Loucy (cell line): ENCODE results near the gene TXNDC16.

Source experiments
- H2AFZ ChIP-seq: fragments of 200-600 bp; sonication (generic); 2 replicates; pipeline ENCODE4 v1.6.0; 2016; ENCODE audit warnings: antibody characterized with exemption, mild to moderate bottlenecking, low read length, moderate library complexity
- H3F3A ChIP-seq: fragments of 200-600 bp; 2 replicates; pipeline ENCODE4 v1.6.0; 2016; ENCODE audit warnings: antibody characterized with exemption, low read depth, mild to moderate bottlenecking
- H3K27me3 ChIP-seq: fragments of 200-600 bp; sonication (generic); 2 replicates; pipeline ENCODE4 v1.6.1; 2014; ENCODE audit warnings: low read length, mild to moderate bottlenecking; ENCODE audit not compliant: insufficient read depth, poor library complexity, severe bottlenecking
- H3K36me3 ChIP-seq: fragments of 200-600 bp; sonication (generic); 2 replicates; pipeline ENCODE4 v1.6.1; 2016; ENCODE audit warnings: low read length; ENCODE audit not compliant: insufficient read depth
- H3K4me1 ChIP-seq: fragments of 200-600 bp; sonication (generic); 2 replicates; pipeline ENCODE4 v1.5.1; 2014; ENCODE audit warnings: low read length, mild to moderate bottlenecking; ENCODE audit not compliant: insufficient read depth, poor library complexity, severe bottlenecking
- H3K4me2 ChIP-seq: fragments of 200-600 bp; sonication (generic); 2 replicates; pipeline ENCODE4 v1.6.0; 2014; ENCODE audit warnings: antibody characterized with exemption, low read length, low read depth, mild to moderate bottlenecking; ENCODE audit not compliant: poor library complexity, severe bottlenecking
- H3K4me3 ChIP-seq: fragments of 200-600 bp; sonication (generic); 2 replicates; pipeline ENCODE4 v1.5.1; 2014; ENCODE audit warnings: low read length, mild to moderate bottlenecking, mixed read lengths; ENCODE audit not compliant: poor library complexity, severe bottlenecking
- H3K79me2 ChIP-seq: fragments of 200-600 bp; sonication (generic); 2 replicates; pipeline ENCODE4 v1.6.1; 2014; ENCODE audit warnings: low read length; ENCODE audit not compliant: insufficient read depth
- H3K9ac ChIP-seq: fragments of 200-600 bp; sonication (generic); 2 replicates; pipeline ENCODE4 v1.6.0; 2014; ENCODE audit warnings: mild to moderate bottlenecking, low read depth, low read length, moderate library complexity; ENCODE audit not compliant: poor library complexity, severe bottlenecking
- H3K9me2 ChIP-seq: fragments of 200-600 bp; sonication (generic); replicated peaks from 2 replicates; pipeline ENCODE4 v1.6.1; 2016; ENCODE audit warnings: low read depth, low read length, mixed read lengths
- H3K9me3 ChIP-seq: fragments of 200-600 bp; sonication (generic); 2 replicates; pipeline ENCODE4 v1.6.1; 2014; ENCODE audit warnings: mild to moderate bottlenecking, antibody characterized with exemption, low read length, low read depth; ENCODE audit not compliant: insufficient read depth
- H4K20me1 ChIP-seq: fragments of 200-600 bp; sonication (generic); 2 replicates; pipeline ENCODE4 v1.6.0; 2014; ENCODE audit warnings: antibody characterized with exemption, low read length, mild to moderate bottlenecking; ENCODE audit not compliant: insufficient read depth, poor library complexity, severe bottlenecking
- EZH2phosphoT487 ChIP-seq: fragments of 200-600 bp; IDR thresholded peaks from 2 replicates; pipeline ENCODE4 v1.6.1; 2018; ENCODE audit warnings: antibody characterized with exemption, mild to moderate bottlenecking, moderate library complexity, borderline replicate concordance
- TF ChIP-seq, protein P1 (sequence below): fragments of 200-600 bp; sonication (generic); conservative IDR thresholded peaks from 2 replicates; pipeline ENCODE4 v1.5.1; 2014; ENCODE audit warnings: mild to moderate bottlenecking, antibody characterized with exemption, low read length

Gene TXNDC16

DNA sequence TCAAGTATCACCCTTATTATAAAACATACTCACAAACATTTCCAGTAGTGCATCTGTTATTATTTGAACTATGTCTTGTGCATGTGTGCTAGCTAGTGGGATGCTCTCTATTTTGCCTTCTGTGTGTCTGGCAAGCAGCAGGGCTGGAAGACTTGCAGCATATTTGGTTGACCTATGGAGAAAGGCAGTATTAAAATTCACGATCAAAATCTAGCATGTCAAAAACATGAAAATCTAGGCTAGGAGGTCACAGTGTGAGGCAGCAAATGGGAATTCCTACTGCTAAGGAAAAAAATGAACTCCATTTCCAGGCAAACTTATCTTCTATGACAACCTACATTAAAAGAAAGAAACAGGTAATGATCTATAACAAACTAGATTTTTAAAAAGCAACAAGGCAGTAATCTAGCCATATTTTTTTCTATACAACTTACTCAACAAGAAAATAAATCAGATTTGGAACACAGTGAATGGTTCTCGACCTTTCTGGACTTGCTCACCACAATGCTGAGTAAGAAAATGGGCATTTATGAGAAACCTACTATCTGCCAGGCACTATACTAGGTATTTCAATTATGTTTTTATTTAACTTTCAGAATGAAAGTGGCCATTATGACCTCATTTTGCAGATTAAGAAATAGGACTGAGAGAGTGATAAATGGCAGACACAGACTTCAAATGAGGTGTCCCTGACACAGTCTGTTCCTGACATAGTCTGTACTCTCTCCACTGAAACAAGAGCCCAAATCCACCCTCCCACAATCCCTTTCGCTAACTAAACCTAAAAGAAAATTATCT lies 96.8 kb downstream of the TXNDC16 start:
- Histone ChIP-seq H4K20me1 (no peaks in the 10 kb centered on the region), H3K4me3 (no peak overlapping the region), H3K79me2 (no peaks in the 10 kb centered on the region), H3K36me3 (peaks cover 3% of the 10 kb centered on the region; the same call in 1 of the 2 replicates), H3K27me3 (no peaks in the 10 kb centered on the region), H3K4me1 (no peaks in the 10 kb centered on the region), H3K4me2 (no peak overlapping the region), H3F3A (no peaks in the 10 kb centered on the region), H3K9ac (no peak overlapping the region), H2AFZ (no peak overlapping the region), H3K9me3 (no peaks in the 10 kb centered on the region), H3K9me2 (no peaks in the 10 kb centered on the region)
- TF ChIP-seq, protein P1, sequence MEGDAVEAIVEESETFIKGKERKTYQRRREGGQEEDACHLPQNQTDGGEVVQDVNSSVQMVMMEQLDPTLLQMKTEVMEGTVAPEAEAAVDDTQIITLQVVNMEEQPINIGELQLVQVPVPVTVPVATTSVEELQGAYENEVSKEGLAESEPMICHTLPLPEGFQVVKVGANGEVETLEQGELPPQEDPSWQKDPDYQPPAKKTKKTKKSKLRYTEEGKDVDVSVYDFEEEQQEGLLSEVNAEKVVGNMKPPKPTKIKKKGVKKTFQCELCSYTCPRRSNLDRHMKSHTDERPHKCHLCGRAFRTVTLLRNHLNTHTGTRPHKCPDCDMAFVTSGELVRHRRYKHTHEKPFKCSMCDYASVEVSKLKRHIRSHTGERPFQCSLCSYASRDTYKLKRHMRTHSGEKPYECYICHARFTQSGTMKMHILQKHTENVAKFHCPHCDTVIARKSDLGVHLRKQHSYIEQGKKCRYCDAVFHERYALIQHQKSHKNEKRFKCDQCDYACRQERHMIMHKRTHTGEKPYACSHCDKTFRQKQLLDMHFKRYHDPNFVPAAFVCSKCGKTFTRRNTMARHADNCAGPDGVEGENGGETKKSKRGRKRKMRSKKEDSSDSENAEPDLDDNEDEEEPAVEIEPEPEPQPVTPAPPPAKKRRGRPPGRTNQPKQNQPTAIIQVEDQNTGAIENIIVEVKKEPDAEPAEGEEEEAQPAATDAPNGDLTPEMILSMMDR: no peak
- TF ChIP-seq EZH2phosphoT487: no peak

DNA sequence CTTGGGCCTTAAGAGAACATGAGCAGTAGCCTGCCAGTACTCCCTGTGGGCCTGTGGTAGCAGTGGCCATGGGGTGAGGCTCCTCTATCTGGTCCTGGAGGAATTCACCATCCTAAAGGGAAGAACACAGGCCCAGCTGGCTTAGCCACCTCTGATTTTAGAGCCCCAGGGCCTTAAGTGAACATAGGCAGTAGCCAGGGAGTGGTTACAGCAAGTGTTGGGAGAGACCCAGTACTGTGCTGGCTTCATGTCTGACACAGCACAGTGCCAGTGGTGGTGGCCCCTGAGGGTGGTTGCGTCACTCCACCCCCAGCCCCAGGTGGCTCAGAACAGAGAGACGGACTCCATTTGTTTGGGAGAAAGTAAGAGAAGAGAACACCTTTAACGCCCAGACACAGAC lies 105.1 kb downstream of the TXNDC16 start:
- H3F3A ChIP-seq: no peaks in the 10 kb centered on the region
- no peak overlapping the region for H3K9ac ChIP-seq
- no peaks in the 10 kb centered on the region for H3K9me3 ChIP-seq
- H3K27me3 ChIP-seq: no peaks in the 10 kb centered on the region
- no peaks in the 10 kb centered on the region for H4K20me1 ChIP-seq
- H2AFZ ChIP-seq: no peak overlapping the region
- TF ChIP-seq EZH2phosphoT487: no peak
- TF ChIP-seq, protein P1: no peak
- H3K4me1 ChIP-seq: peaks cover 18% of the 10 kb centered on the region
- no peaks in the 10 kb centered on the region for H3K79me2 ChIP-seq
- peaks cover 15% of the 10 kb centered on the region; the same call in 1 of the 2 replicates for H3K36me3 ChIP-seq
- H3K4me2 ChIP-seq: no peak overlapping the region
- no peak overlapping the region for H3K4me3 ChIP-seq
- H3K9me2 ChIP-seq: no peaks in the 10 kb centered on the region

DNA sequence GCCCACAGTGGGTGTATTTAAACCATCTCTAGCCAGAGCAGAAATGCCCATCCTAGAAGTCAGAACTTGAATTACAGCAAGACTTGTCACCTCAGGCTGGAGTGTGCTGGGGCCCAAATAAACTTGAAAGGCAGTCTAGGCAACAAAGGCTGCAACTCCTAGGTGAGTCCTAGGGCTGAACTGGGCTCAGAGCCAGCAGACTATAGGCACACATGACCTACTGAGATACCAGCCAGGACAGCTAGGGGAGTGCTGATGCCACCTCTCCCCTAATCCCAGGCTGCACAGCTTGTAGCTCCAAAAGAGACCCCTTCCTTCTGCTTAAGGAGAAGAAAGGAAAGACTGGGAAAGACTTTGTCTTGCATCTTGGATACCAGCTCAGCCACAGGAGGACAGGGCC lies 106.0 kb downstream of the TXNDC16 start:
- Histone ChIP-seq H3K4me2 (no peak overlapping the region), H3K9ac (no peak overlapping the region), H3K9me2 (no peaks in the 10 kb centered on the region), H3F3A (no peaks in the 10 kb centered on the region), H3K36me3 (peaks cover 15% of the 10 kb centered on the region; the same call in 1 of the 2 replicates), H3K9me3 (no peaks in the 10 kb centered on the region), H3K79me2 (no peaks in the 10 kb centered on the region), H4K20me1 (no peaks in the 10 kb centered on the region), H3K4me1 (peaks cover 18% of the 10 kb centered on the region), H2AFZ (no peak overlapping the region), H3K27me3 (no peaks in the 10 kb centered on the region), H3K4me3 (no peak overlapping the region)
- TF ChIP-seq, protein P1: no peak
- TF ChIP-seq EZH2phosphoT487: no peak
